Measurements from ENCODE around the gene SH3BP2.

SH3BP2 gene

GRCh38 chr4:2834001-2834921, 41.4 kb downstream of the SH3BP2 start:
- DNase-seq: no peak

GRCh38 chr4:2835978-2836377, 43.1 kb downstream of the SH3BP2 start:
- DNase-seq: no peak

GRCh38 chr4:2836391-2836859, 43.5 kb downstream of the SH3BP2 start:
- DNase-seq: no peak

GRCh38 chr4:2837110-2837903, 44.4 kb downstream of the SH3BP2 start:
- no peak for DNase-seq

GRCh38 chr4:2837904-2838496, 45.1 kb downstream of the SH3BP2 start:
- DNase-seq: no peak

GRCh38 chr4:2839060-2839459, 46.2 kb downstream of the SH3BP2 start:
- DNase-seq: no peak

- no peak for DNase-seq
Measured at GRCh38 chr4:2842687-2843262, 49.9 kb downstream of the SH3BP2 start.

GRCh38 chr4:2843263-2843940, 50.5 kb downstream of the SH3BP2 start, which contains the start of gene ADD1:
Gene ADD1, plus strand, starts transcription at chr4:2843844. Its CDS starts 32,072 bp downstream, at chr4:2875916.
- no peak for DNase-seq

GRCh38 chr4:2843941-2844584, 51.2 kb downstream of the SH3BP2 start:
- no peak for DNase-seq

GRCh38 chr4:2846172-2846571, 53.3 kb downstream of the SH3BP2 start:
- DNase-seq: no peak

- DNase-seq: no peak
Measured at GRCh38 chr4:2847302-2847871, 54.5 kb downstream of the SH3BP2 start.

GRCh38 chr4:2848449-2848848, 55.6 kb downstream of the SH3BP2 start:
- no peak for DNase-seq

GRCh38 chr4:2849267-2850152, 56.6 kb downstream of the SH3BP2 start:
- no peak for DNase-seq

- DNase-seq: no peak
Measured at GRCh38 chr4:2850966-2851798, 58.3 kb downstream of the SH3BP2 start.

- DNase-seq: no peak
Measured at GRCh38 chr4:2852481-2852921, 59.6 kb downstream of the SH3BP2 start.

GRCh38 chr4:2855584-2855983, 62.7 kb downstream of the SH3BP2 start:
- no peak for DNase-seq

- no peak for DNase-seq
Measured at GRCh38 chr4:2856266-2856665, 63.4 kb downstream of the SH3BP2 start.

- no peak for DNase-seq
Measured at GRCh38 chr4:2857349-2857927, 64.6 kb downstream of the SH3BP2 start.

All from SIG-M5 (cell line).